Activated CD4-positive, alpha-beta T cell treated with anti-CD3 and anti-CD28 coated beads for 24 hours (primary cell): ENCODE data around the gene LRGUK.
"Not testable (repeated sequence)": the region's sequence is repeated elsewhere in the genome, so short reads cannot be mapped to it uniquely, and the experiment has no call there.

Experiments used
- DNase-seq, 2 donors: peaks; one replicate each; pipeline ENCODE4 v3.0.0-alpha.2; 2020; ENCODE audit warnings: low read depth in 2 of 2

The LRGUK gene

DNA sequence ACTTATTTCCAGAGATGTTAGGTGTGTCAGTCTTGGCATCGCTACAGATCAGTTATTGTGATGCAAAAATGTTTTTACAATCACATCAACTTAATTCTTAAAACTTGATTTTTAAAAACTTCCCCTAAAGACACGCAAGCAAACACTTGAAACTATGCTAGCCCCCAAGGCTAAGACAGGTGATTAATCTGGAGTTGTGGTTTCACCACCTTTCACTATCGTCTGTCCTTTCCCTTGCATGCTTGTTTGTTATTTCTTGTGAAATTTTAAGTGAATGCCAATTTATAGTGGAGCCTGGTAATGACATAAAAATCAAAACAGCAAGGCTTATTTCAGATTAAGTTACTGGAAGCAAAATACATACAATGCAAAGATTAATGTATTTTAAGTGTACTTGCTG, 119.2 kb downstream of the LRGUK start:
- no peak for DNase-seq

DNA sequence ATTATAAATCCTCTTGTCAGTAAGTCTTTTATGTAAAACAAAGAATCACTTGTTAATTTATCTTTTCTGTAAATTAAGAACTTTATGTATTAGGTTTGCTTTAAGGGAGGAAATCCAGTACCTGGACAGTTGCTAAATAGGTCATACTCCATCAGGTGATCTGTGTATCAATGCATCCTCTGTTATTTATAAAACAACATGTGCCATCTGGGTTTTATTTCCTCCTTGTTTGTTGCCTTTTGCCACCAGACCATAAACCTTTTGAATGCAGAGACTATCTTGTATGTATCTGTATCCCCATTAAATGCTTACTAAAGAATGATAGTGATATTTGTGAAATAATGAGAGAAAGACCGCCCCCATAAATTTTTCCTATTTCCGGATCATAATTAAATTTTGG, 119.6 kb downstream of the LRGUK start:
- DNase-seq = no peak

DNA sequence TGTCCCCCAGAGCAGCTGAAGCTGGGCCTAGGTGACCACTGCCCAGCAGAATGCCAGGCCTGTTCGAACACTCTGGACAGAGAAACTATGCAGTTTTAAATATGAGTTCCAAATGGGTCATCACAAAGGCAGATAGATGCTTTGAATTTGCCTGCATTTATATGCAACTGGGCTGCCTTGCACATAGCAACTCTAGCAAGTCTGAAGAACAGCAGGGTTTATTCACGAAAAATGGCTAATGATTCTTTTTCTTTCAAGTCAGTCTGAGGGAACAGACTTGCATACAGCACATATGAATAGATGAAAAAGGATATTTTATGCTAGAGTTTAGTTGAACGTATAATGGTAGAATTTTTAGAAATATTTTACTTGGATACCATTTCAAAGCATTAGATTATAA, 121.1 kb downstream of the LRGUK start:
- no peak for DNase-seq

DNA sequence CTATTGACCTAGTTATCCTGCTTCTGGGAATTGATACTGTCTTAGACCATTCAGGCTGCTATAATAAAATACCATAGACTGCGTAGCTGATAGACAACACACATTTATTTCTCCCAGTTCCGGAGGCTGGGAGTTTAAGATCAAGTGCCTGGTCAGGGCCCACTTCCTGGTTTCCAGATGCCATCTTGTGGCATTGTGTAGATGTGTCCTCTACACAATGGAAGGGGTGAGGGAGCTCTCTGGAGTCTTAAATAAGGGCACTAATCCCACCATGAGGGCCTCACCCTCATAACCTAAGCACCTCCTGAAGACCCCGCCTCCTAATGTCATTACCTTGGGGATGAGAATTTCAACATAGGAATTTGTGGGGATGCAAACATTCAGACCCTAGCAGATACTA, 127.2 kb downstream of the LRGUK start:
- no peak for DNase-seq

DNA sequence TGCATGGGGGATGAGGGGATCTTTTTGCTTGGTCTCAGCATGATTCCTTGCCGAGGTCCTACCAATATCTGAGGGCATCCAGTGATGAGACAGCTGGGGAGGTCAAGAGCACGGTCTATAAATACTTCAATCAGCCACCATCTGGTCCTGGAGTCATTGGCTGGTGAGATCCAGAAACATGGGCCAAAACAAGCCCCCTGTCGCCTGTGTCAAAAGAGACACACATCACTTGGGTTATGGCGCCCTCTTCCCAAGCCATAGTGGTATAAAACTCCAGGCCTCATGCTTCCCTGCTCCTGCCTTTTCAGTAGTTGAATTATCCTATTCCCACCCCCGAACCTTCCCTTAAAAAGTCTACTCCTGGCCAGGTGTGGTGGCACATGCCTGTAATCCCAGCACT, 128.7 kb downstream of the LRGUK start:
- no peak for DNase-seq

DNA sequence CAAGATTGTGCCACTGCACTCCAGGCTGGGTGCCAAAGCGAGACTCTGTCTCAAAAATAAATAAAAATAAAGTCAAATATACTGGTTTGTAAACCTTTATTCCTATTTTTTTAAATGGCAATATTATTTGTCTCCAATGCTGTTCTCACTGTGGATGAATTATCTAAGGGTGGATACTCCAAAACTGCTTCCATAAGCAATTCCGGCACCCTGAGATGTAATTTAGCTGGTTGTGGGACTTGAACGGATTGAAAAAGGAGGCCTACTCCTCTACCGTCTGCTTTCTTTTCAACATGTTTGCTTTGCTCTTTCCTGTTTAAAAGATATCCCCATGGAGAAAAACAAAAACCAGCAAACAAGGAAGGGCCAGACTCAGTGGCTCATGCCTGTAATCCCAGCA, 135.2 kb downstream of the LRGUK start:
- no peak for DNase-seq

DNA sequence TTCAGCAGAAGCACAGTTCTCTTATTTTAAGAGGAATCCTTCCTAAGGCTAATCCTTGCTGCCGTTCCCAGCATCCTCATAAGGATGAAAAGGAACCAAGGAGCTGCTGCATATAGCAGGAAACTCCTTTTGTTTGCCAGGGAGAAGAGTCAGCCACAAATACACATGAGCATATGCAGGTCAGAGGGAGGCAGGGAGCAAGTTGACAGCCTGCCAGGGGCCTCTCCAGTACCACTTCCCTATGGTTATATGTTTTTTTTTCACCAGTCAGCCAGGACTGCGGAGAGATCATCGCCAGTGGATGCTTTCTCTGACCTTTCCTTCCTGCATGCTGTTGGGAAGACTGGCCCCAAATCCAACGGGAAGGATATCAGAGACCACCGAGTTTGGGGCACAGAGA, 149.8 kb downstream of the LRGUK start:
- DNase-seq = no peak

DNA sequence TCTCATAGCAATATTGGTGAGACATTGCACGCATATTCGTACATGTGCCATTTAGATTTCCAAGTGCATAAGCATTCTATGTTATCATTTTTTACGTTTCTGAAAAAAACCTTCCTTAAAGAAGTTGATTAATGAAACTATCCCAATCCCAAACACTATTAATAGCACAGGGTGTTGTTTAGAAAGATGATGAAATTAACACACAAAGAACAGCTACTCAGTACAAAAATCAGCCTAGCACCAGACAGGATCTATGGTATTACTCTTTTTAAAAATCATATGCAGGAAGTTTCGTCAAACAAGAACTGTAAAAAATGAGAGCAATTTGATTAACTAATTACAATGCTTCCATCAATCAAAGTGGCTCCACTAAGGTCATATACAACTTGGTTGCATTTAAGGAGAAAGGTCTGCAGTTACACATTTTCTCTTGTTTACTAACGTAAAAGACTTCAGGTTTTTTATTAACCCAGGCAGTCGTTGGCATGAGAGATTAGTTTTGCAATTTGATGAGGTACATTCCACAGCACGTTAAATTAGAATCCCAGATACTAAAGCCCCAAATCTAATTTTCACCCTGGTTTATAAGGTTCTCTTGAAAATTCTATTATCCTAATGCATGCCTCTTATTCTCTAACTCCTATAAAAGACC, 151.5 kb downstream of the LRGUK start:
- DNase-seq = no peak

DNA sequence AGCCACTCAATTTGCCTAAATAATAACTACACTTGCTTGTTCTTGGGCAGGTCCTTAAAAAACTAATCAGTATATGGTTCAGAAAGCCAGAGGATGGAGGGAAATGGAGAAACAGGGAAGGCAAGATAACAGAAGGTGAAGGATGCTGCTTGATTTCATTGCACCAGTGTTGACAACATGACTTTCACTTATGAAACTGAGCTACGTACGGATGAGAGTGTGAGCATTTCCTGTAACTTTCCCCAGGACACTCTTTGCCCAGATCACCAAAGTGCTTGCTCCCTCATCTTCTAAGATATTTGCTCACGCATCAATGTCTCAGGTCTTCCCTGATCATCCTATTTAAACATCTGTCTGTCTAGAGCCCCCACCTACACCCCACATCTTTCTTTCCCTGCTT, 152.2 kb downstream of the LRGUK start:
- DNase-seq = no peak

DNA sequence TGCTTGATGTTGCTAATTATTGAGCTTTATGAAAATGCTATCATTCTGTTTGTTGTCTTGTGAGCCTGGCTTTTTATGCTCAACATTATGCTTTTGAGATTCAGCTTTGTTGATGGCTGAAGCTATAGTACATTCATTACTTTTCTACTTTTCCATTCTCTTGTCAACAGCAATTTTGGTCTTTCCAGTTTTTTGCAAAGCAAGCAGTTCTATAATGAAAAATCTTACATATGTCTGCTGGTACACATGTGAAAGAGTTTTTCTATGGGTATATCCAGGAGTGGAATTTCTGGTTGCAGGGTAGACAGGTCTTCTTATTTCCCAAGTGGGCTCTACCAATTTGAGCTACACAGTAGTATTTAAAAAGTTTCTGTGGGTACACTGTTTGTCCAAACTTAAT, 152.8 kb downstream of the LRGUK start:
- no peak for DNase-seq

DNA sequence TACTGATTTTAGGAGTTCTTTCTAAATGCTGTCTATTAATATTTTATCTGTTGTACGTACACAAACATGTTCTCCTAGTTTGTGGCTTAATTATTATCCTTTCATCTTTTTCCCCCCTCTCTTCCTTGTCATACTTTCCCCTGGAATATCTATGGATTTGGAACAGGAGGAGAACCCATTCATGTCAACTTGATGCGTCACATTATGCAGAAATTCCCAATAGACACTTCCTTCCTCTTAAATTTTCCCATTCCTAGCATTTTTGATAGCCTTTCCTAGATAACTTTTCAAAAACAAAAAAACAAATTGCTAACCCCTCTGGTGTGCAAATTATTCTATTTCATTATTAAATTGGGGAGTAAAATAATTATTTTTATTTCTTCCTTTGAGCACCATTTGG, 153.4 kb downstream of the LRGUK start:
- no peak for DNase-seq

DNA sequence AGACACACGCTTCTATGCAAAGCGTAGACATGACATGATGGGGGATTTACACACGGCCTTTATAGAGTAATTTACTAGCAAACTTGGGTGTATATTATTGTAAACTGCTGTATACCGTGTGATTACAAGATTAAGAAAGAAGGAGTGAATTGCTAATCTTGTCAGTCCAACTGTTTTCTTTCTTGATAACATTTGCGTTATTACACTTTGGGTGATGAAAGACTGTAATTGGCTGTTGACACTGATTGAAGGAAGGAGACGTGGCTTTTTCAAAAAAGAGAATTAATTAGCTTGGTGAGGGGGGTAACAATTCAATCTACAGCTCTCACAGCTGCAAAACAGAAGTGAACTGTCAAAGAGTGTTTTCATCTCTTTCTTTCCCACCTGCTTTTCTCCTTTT, 156.9 kb downstream of the LRGUK start:
- DNase-seq = no peak

DNA sequence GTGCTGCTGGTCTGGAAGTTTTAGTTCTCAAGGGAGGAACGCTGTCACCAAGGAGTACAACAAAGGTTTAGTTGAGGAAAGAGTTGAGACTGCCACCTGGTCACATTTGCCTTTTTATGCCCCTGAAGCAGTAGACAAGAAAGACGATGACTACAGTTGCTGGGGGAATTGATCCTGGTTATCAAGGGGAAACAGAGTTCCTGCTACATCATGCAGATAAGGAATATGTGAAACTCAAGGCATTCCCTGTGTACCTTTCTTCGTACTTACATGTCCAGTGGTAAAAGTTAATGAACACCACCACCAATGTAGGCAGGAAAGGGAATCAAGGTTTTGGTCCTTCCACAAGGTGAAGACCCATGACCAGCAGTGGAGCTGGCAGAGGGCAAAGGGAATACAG, 157.8 kb downstream of the LRGUK start:
- DNase-seq = no peak

DNA sequence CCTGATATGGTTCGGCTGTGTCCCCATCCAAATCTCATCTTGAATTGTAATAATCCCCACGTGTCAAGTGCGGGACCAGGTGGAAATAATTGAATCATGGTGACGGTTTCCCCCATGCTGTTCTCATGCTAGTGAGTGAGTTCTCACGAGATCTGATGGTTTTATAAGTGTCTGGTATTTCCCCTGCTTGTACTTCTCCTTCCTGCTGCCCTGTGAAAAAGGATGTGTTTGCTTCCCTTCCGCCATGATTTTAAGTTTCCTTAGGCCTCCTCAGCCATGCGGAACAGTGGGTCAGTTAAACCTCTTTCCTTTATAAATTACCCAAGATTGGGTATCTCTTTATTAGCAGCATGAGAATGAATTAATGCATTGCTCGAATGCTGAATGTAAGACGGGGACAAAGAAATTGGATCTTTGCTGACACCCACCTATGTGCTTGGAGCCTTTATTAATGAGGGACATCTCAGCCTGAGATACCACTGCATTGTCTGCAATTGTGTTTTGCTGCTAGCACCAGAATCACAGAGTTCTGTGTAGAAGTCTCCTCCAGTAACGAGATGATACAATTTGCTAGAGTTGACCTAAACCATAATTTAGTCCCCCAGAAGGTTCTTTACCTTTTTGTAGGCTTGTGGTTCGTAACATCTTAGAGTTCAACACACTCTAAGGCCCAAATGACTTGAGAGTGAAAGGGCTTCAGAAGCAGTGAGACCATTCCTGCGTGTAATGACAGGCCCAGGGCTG, 160.9 kb downstream of the LRGUK start:
- no peak for DNase-seq

DNA sequence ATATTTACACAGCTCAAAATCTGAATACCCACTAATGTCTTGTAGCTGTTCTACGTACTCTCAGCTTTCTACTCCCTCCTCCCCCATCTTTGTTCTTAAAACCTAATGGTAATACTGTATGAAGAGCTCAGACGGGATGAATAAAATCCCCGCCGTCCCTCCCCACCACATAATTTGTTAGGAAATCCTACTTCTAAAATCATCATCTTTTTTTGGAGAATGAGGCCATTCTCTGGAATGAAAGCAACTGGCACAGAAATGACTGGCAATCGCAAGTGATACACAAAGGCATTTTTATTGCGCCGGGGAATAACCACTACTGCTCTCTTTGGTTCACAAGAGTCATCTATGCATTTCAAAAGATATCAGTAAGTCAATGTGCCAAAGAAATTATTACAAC, 162.3 kb downstream of the LRGUK start:
- no peak for DNase-seq

DNA sequence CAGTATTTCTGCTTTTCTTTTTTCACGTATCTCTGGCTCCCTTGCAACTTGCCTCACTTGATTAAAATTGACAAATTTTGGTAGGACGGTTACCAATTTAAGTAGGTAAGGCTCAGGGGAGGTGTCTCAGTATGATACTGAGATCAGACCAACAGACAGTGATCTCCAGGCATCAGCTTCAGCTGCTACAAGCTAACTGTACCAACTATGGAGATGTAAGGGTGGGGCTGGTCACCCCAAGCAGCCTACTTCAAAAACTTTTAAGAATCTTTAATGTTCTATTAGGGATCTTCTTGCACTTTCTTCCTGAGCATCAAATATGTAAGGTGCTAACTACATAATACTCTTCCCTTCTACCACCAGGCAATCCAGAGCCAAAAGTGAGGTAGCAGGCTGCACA, 162.7 kb downstream of the LRGUK start:
- no peak for DNase-seq

DNA sequence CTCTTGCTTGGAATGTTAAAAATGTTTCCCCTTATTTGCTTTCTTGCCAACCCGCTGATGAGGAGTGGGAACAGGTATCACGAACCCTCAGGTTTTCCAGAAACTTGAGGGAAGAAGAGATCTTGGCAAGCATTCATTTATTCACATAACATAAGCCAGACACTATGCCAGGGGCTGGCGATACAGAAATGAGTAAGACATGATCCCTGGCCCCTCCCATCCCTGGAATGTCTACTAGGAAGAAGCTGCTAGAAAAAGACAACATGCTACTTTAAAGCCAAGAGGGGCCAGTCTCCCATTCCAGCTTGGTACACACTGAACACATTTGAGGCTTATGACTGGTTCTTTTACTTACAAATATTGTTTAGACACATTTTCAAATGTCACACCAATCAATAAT, 163.1 kb downstream of the LRGUK start:
- DNase-seq = no peak

DNA sequence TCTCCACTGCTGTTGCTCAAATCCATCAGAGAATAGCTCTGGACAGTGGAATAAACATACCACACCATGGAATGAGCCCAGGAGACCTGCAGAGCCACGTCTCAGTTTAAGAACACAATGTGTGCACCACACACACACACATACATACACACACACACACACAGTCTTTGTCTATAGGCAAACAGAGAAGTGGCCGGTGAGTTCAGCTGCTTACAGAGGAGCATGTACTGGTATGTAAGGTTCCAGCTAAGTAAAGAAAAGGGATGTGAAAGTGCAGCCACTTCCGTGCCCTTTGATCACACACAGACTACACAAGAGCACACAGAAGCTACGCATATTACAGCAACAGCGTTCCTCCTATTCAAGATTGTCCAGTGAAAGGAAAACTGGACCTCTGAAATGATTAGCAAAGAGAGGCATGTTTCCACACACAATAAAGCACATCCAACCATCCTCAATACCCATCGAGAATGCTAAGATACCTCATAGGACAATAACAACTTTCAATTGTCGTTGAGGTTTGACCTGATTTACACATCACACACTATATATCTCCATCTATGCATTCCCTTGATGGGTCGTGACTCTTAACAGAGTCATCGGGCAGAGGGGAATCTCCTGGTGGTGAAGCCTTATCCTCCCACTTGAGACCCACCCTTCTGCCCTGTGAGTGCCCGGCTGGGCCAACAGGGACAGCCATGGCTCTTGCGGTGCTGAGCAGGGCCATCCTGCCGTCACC, 166.0 kb downstream of the LRGUK start:
- no peak for DNase-seq

DNA sequence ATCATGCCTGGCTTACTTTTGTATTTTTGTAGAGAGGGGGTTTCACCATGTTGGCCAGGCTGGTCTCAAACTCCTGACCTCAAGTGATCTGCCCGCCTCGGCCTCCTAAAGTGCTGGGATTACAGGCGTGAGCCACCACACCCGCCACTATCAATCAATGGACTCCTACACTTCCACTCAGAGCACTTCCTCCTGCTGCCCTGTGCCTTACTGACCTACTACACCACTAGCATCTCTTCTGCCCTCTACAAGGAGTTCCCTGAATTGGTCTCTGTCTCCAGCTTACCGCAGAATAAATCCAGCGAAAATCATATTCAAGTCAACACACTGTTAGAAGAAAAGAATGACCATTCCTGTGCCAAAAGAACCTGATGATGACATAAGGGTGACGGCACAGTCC, 168.8 kb downstream of the LRGUK start:
- DNase-seq = not testable (repeated sequence)

DNA sequence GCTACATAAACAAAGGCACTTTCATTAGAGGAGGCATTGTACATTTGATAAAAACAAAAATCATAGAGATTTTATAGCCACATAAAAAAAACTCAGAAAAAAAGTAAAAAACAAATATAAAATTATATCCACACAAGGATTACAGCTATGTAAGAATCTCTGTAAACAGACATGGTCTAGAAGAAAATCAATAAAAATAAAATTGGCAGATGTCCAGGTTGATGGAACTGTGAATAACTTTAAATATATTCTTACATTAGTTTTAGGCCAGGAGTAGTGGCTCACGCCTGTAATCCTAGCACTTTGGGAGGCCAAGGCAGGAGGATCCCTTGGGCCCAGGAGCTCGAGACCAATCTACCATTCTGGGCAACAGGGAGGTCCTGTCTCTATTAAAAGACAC, 170.3 kb downstream of the LRGUK start:
- no peak for DNase-seq

DNA sequence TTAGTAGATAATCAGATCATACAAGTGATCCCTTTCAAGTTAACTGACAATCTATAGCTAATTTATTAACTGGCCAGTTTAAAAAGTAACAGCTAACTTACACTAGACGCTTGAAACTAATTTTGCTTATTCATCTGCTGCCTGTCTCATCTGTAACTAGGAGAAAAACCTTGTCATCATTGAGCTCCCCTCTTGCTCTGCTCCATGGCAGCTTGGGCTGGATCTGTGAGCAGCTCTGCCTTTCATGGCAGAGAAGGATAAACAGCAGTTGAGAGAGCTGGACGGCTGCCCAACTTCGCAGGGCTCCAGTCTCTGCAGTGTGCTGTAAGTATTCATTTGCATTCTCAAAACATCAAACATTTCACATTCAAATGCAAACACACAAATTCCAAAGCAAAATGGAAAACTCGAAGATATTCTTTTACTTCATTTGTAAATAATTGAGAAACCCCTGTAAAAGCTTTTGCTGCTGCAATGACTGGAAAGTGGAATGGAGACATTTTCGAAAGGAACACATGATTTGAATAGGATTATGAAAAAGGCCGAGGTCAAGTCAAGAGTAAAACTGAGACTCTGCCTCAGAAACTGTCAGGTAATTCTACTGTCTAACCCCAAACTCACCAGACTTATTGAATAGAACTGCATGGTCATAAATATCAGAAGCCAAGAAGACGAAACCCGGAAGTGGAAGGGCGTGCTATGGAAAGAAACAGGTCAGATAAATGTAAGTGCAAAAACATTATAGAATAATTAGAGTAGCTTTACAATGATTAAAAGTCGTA, 172.0 kb downstream of the LRGUK start:
- no peak for DNase-seq

DNA sequence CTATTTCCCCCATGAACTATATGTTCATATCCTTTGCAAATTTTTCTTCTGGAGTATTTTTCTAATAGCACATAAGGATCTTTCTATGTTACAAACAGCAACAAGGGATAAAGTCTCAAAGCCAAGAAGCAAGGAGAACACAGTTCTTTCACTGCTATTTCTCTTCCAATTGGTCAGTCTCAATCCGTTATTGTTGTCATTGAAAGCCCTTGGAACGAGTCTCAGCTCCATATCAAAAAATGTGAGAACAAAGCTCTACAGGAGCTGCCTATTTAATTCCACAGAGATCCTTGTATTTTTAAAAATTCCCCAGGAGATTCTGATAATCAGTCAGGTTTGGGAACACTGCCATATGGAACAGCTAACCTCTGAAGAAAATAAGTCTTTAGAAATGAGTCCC, 173.8 kb downstream of the LRGUK start:
- DNase-seq = no peak
